Osteoblast (primary cell): ENCODE measurements around the gene CACNA2D1. TPM values are rescaled to one million over a fixed set of nuclear protein-coding genes. Genes with fewer than 3 reads are reported as not detected.
A peak's percentile ranks its signal among the peaks of the same experiment; 100 is the strongest.

ENCODE experiments used
- DNase-seq: peaks from one replicate; pipeline ENCODE4 v3.0.0; 2011; ENCODE audit warnings: low spot score, mixed read lengths; ENCODE audit not compliant: insufficient read length; ENCODE audit errors: missing footprints
- H2AFZ ChIP-seq: 2 replicates; pipeline ENCODE4 v1.6.0; 2011; ENCODE audit warnings: mild to moderate bottlenecking, low read length
- H3K27ac ChIP-seq: 2 replicates; pipeline ENCODE4 v1.5.1; 2011; ENCODE audit warnings: mild to moderate bottlenecking, low read depth, low read length, moderate library complexity
- H3K27me3 ChIP-seq: 2 replicates; pipeline ENCODE4 v1.6.0; 2012; ENCODE audit warnings: mild to moderate bottlenecking, control low read depth, inconsistent platforms, low read length, moderate library complexity; ENCODE audit not compliant: insufficient read depth
- H3K36me3 ChIP-seq: 2 replicates; pipeline ENCODE4 v1.5.1; 2011; ENCODE audit warnings: mild to moderate bottlenecking, low read length, control low read depth, moderate library complexity; ENCODE audit not compliant: insufficient read depth
- H3K4me1 ChIP-seq: 2 replicates; pipeline ENCODE4 v1.5.1; 2011; ENCODE audit warnings: mild to moderate bottlenecking, low read length, control low read depth, moderate library complexity; ENCODE audit not compliant: insufficient read depth
- H3K4me2 ChIP-seq: 2 replicates; pipeline ENCODE4 v1.6.0; 2011; ENCODE audit warnings: mild to moderate bottlenecking, low read length; ENCODE audit not compliant: insufficient read depth
- H3K4me3 ChIP-seq: fragments of 200-600 bp; sonication (generic); 3 replicates; pipeline ENCODE4 v1.5.1; 2012; ENCODE audit warnings: mild to moderate bottlenecking, low read length, inconsistent platforms; ENCODE audit not compliant: insufficient read depth
- H3K79me2 ChIP-seq: 2 replicates; pipeline ENCODE4 v1.6.0; 2012; ENCODE audit warnings: mild to moderate bottlenecking, low read length, control low read depth, inconsistent platforms; ENCODE audit not compliant: insufficient read depth
- H3K9me3 ChIP-seq: 2 replicates; pipeline ENCODE4 v1.5.1; 2011; ENCODE audit warnings: low read depth, low read length, control low read depth
- H4K20me1 ChIP-seq: 2 replicates; pipeline ENCODE4 v1.6.0; 2012; ENCODE audit warnings: mild to moderate bottlenecking, low read length, control low read depth; ENCODE audit not compliant: insufficient read depth
- CTCF ChIP-seq: IDR thresholded peaks from 2 replicates; pipeline ENCODE4 v1.5.1; 2011; ENCODE audit warnings: mild to moderate bottlenecking, low read depth, low read length, moderate library complexity; ENCODE audit errors: extremely low read depth
- total RNA-seq: library from RNA; depleted of rRNA; stranded (reverse); fragments of >200 nt; gene quantifications from 2 replicates; pipeline ENCODE4 v1.2.3, GENCODE V29; 2012

The CACNA2D1 gene
- total RNA-seq, 1 donor = 145 TPM

- no peak overlapping the region for H3K4me3 ChIP-seq
- H2AFZ ChIP-seq = no peak overlapping the region
- H3K79me2 ChIP-seq = no peaks in the 10 kb centered on the region
- H3K4me2 ChIP-seq = no peak overlapping the region
- H3K4me1 ChIP-seq = peaks cover 39% of the 10 kb centered on the region
- peaks cover 13% of the 10 kb centered on the region for H3K36me3 ChIP-seq
- DNase-seq = no peak
- no peaks in the 10 kb centered on the region for H3K9me3 ChIP-seq
- TF ChIP-seq CTCF = no peak
- H3K27ac ChIP-seq = no peak overlapping the region
- H4K20me1 ChIP-seq = no peaks in the 10 kb centered on the region
- H3K27me3 ChIP-seq = no peaks in the 10 kb centered on the region
Observed at GRCh38 chr7:82039621-82040020, 404.0 kb downstream of the CACNA2D1 start.

GRCh38 chr7:82036146-82036886, 407.3 kb downstream of the CACNA2D1 start:
- Histone ChIP-seq H3K36me3 (peaks cover 17% of the 10 kb centered on the region), H3K27me3 (no peaks in the 10 kb centered on the region), H4K20me1 (no peaks in the 10 kb centered on the region), H3K4me1 (peaks cover 39% of the 10 kb centered on the region), H2AFZ (no peak overlapping the region), H3K79me2 (no peaks in the 10 kb centered on the region), H3K27ac (peak overlapping the region; percentile 77), H3K4me2 (peak overlapping the region; percentile 51), H3K9me3 (no peaks in the 10 kb centered on the region), H3K4me3 (no peak overlapping the region)
- TF ChIP-seq CTCF = no peak
- DNase-seq = no peak

- H3K4me3 ChIP-seq = no peak overlapping the region
- peak overlapping the region; percentile 77 for H3K27ac ChIP-seq
- H3K4me2 ChIP-seq = peak overlapping the region; percentile 51
- DNase-seq = no peak
- peaks cover 39% of the 10 kb centered on the region for H3K4me1 ChIP-seq
- no peaks in the 10 kb centered on the region for H3K79me2 ChIP-seq
- peaks cover 17% of the 10 kb centered on the region for H3K36me3 ChIP-seq
- H3K9me3 ChIP-seq = no peaks in the 10 kb centered on the region
- no peaks in the 10 kb centered on the region for H3K27me3 ChIP-seq
- TF ChIP-seq CTCF = no peak
- no peak overlapping the region for H2AFZ ChIP-seq
- H4K20me1 ChIP-seq = no peaks in the 10 kb centered on the region
Observed at GRCh38 chr7:82035456-82035855, 408.1 kb downstream of the CACNA2D1 start.

GRCh38 chr7:82032901-82033300, 410.7 kb downstream of the CACNA2D1 start:
- H3K27me3 ChIP-seq = no peaks in the 10 kb centered on the region
- TF ChIP-seq CTCF = no peak
- H3K27ac ChIP-seq = no peak overlapping the region
- H3K36me3 ChIP-seq = peaks cover 13% of the 10 kb centered on the region
- no peak overlapping the region for H3K4me2 ChIP-seq
- H2AFZ ChIP-seq = no peak overlapping the region
- peaks cover 23% of the 10 kb centered on the region for H3K4me1 ChIP-seq
- no peak overlapping the region for H3K4me3 ChIP-seq
- no peaks in the 10 kb centered on the region for H3K79me2 ChIP-seq
- H3K9me3 ChIP-seq = no peaks in the 10 kb centered on the region
- H4K20me1 ChIP-seq = no peaks in the 10 kb centered on the region
- no peak for DNase-seq
